ENCODE data around the gene LRMDA.

DNA sequence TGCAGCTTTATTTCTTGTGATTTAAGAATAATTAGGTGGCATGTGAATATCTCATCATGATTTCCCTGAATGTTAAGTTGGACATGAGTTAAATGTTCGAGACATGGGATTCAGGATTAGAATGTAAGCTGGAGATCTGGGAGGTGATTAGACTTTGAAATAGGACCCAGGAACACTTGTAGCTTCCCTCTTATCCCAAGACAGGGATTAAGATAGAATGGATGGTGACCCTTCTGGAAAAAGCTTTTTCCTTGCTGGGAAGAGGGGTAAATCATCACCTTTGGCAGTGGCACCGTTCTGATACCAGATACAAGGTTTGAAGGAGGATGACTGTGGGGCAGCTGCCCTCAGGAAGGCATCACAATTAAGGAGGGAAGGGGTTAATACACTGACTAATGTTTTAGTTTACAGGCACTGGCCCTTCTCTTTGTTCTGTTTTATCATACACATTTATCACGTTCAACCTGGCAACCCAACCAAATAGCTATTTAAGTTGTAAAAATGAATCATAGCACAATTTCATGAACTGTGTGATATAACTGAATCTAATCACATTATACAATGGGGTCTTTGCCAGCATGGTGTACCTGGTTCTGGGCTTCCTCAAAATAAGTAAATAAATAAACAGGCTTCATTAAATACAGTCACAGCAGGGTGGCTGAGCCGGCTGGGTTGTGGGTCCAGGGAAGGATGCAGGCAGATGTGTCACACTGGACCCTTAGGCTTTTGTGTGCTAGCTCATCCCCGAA is 212.7 kb downstream of the LRMDA start:
- TF ChIP-seq TFE3 (CRISPR knock-in tag; IDR thresholded peaks at IDR 0.05): no peak
- no peak for TF ChIP-seq E2F1 (CRISPR knock-in tag; IDR thresholded peaks at IDR 0.05)
- TF ChIP-seq, protein P1, sequence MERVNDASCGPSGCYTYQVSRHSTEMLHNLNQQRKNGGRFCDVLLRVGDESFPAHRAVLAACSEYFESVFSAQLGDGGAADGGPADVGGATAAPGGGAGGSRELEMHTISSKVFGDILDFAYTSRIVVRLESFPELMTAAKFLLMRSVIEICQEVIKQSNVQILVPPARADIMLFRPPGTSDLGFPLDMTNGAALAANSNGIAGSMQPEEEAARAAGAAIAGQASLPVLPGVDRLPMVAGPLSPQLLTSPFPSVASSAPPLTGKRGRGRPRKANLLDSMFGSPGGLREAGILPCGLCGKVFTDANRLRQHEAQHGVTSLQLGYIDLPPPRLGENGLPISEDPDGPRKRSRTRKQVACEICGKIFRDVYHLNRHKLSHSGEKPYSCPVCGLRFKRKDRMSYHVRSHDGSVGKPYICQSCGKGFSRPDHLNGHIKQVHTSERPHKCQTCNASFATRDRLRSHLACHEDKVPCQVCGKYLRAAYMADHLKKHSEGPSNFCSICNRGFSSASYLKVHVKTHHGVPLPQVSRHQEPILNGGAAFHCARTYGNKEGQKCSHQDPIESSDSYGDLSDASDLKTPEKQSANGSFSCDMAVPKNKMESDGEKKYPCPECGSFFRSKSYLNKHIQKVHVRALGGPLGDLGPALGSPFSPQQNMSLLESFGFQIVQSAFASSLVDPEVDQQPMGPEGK (CRISPR knock-in tag; IDR thresholded peaks at IDR 0.05): no peak
- no peak for TF ChIP-seq NR2C2 (CRISPR knock-in tag; IDR thresholded peaks at IDR 0.05; ENCODE audit: borderline replicate concordance)
- TF ChIP-seq PHF8 (CRISPR knock-in tag; IDR thresholded peaks at IDR 0.05): no peak
- TF ChIP-seq CTCF (CRISPR knock-in tag; IDR thresholded peaks at IDR 0.05): no peak
- TF ChIP-seq, protein P2, sequence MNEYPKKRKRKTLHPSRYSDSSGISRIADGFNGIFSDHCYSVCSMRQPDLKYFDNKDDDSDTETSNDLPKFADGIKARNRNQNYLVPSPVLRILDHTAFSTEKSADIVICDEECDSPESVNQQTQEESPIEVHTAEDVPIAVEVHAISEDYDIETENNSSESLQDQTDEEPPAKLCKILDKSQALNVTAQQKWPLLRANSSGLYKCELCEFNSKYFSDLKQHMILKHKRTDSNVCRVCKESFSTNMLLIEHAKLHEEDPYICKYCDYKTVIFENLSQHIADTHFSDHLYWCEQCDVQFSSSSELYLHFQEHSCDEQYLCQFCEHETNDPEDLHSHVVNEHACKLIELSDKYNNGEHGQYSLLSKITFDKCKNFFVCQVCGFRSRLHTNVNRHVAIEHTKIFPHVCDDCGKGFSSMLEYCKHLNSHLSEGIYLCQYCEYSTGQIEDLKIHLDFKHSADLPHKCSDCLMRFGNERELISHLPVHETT (CRISPR knock-in tag; conservative IDR thresholded peaks at IDR 0.05): no peak
- no peak for TF ChIP-seq EP300 (IDR thresholded peaks at IDR 0.05; ENCODE audit: low read depth in 2 of 2, low read length in 2 of 2)
- TF ChIP-seq EP300 (CRISPR knock-in tag; IDR thresholded peaks at IDR 0.05; ENCODE audit: borderline replicate concordance): no peak
- no peak for TF ChIP-seq POLR2A (IDR thresholded peaks at IDR 0.05; ENCODE audit: insufficient read depth in 1 of 2, low read depth in 2 of 2, low read length in 2 of 2)
- TF ChIP-seq PHF21A (CRISPR knock-in tag; IDR thresholded peaks at IDR 0.05): no peak

All from HepG2 (cell line).